Inferior parietal cortex (tissue), 1 donor: ENCODE data around the gene SGO1.
"Not testable (repeated sequence)": the region's sequence is repeated elsewhere in the genome, so short reads cannot be mapped to it uniquely, and the experiment has no call there.

Experiments
- DNase-seq: peaks from one replicate; pipeline ENCODE4 v3.0.0-alpha.2; 2016; ENCODE audit errors: extremely low spot score

SGO1 gene

DNA sequence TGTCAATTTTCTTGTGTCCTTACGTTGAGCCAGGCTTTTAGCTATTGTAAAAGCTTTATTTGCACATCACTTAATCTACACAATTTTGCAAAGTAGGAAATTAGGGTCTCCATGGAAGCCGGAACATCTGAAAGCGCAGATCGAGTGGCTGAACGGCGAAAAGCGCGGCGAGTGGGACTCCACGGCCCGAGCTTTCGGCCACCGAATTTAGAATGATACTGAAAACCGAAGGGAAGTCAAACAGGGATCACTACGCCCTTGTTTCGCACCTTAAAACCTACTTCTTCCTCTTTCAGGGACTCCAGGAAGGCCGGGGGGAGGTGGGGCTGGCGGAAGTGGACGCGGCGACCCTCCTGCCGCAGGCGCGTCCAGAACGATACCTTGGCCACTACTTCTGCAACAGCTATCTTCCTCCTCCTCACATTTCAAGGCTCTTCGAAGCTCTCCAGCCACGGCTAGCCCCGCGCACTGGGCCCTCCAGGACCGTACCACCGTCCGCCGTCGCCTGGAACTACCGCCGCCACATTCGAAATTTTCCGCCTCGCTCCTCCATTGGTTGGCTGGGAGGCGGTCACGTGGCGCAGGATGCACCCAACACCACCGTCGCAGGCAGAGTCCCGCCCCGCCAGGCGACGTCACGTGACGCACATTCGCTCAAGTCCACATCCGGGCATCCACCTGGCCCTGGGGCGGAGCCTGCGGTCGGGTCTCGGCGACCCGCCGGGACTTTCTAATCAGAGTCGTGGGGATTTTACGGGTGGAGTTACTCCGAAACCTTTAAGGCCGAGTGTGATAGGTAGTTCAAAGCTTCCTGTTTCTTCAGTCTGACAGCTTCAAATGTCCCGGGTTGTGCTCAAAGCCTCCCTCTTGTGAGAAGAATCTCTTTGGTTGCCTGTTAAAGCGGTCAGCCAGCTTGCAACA lies at the start of gene SGO1:
SGO1 (minus strand) TSS at position 528 of the 921 bp plus-strand sequence. CDS start 2,179 bp downstream, outside the sequence.
- peak; percentile 99 for DNase-seq

GRCh38 chr3:20235796-20236195 lies 49.8 kb upstream of the SGO1 start:
- no peak for DNase-seq

DNA sequence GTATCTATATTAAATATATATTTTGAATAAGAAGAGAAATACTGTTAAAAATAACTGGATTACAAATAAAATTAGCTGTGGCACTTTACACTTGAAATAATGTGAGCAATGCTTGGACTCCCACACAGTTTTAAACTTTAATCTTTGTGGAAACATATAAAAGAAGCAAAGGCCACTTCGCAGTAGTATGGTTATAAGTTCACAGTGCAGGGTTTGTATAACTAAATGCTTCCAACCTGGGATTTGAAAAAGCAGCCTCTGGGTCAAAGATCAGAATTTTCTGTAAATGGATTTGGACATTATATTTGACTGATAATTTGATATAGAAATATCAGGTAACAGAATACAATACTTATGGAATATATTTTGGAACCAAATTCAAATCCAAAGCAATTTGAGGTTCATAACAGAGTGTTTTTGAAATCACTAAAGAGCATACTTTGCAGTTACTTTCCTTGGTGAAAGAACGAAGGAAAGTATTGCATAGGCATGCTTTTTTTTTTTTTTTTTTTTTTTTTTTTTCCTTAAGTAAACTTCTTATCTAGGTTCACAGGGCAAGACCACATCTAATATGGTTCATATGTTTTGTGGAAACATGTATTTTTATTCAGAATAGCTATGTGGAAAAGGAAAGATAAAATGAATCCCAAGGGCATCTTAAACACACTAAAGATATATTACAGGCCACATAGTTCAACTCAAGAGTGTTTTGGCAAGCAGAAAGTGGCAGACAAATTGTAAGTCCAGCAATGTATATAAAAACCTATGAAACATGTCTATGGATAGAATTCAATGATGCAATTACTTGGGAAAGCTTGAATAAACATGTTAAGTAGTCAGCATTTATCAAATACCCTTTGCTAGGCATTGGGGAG lies 47.1 kb upstream of the SGO1 start:
- DNase-seq = no peak

GRCh38 chr3:20230954-20231353 lies 44.9 kb upstream of the SGO1 start:
- DNase-seq = no peak

GRCh38 chr3:20225769-20226168 lies 39.8 kb upstream of the SGO1 start:
- peak; percentile 70 for DNase-seq

GRCh38 chr3:20222274-20222673 lies 36.3 kb upstream of the SGO1 start:
- no peak for DNase-seq

- no peak for DNase-seq
Observed at GRCh38 chr3:20218215-20218614, 32.2 kb upstream of the SGO1 start.

- no peak for DNase-seq
Observed at GRCh38 chr3:20215636-20216035, 29.6 kb upstream of the SGO1 start.

GRCh38 chr3:20213491-20213890 lies 27.5 kb upstream of the SGO1 start:
- not testable (repeated sequence) for DNase-seq

- not testable (repeated sequence) for DNase-seq
Observed at GRCh38 chr3:20207945-20208344, 21.9 kb upstream of the SGO1 start.

DNA sequence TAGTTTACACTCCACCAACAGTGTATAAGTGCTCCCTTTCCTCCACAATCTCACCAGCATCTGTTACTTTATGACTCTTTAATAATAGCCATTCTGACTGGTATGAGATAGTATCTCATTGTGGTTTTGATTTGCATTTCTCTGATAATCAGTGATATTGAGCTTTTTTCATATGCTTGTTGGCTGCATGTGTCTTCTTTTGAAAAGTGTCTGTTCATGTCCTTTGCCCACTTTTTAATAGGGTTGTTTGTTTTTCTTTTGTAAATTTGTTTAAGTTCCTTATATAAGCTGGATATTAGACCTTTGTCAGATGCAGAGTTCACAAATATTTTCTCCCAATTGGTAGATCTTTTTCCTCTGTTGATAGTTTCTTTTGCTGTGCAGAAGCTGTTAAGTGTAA lies 19.9 kb upstream of the SGO1 start:
- DNase-seq = not testable (repeated sequence)

GRCh38 chr3:20201143-20201542 lies 15.1 kb upstream of the SGO1 start:
- DNase-seq = no peak

- DNase-seq = no peak
Observed at GRCh38 chr3:20197775-20198174, 11.8 kb upstream of the SGO1 start.

- DNase-seq = no peak
Observed at GRCh38 chr3:20194793-20195460, 8.9 kb upstream of the SGO1 start.

DNA sequence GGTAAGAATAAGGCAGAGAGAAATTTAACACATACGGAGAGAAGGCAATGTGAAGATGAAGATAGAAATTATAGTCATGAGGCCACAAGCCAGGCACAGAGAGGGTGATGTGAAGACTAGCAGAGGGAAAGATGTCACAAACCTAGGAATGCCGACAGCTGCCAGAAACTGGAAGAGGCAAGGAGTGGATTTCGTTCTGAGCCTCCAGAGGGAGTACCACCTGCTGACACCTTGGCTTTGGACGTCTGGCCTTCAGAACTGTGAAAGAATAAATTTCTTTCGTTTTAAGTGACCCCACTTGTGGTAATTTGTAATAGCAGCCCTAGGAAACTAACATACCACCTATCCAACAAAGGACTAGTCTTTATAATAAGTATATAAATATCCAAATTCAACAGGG lies 5.0 kb upstream of the SGO1 start:
- no peak for DNase-seq

DNA sequence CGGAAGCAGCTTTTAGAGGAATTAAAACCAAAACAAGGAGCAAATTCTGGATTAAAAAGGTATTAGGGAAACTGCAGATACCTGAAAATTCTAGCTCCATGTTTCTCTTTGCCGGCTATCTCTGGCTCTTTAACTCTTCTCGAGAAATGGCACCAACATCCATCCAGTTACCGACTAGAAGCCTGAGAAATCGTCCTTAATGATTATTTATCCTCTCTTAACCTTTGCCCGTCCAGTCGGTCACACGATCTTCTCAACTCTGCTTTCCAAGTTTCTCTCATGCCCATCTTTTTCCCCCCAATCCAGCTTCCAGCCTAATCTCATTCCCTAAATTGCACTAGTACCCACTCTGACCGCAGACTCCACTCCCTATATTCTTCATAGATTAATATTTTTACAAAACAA lies 596 bp upstream of the SGO1 start:
- DNase-seq = no peak

- DNase-seq = no peak
Observed at GRCh38 chr3:20185331-20185678, 701 bp downstream of the SGO1 start.

GRCh38 chr3:20182206-20182605 lies 3.8 kb downstream of the SGO1 start:
- no peak for DNase-seq

DNA sequence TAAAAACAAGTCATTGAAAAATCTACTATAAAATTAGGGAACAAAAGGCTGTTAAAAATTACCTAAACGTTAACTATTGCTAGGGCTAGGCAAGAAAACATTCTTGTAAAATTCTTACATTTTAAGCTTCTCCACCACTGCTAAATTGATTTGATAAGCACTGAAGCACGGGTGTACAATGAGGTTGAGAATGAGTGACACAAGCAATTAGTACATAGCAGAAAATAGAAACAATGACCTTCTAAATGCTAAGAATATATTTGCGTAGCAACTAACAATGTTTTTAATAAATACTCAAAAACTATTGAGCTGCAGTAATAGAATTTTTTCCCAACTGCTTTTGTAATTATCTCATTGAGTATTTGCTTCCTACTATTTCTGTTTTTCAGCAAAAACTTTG lies 4.7 kb downstream of the SGO1 start:
- DNase-seq = no peak

GRCh38 chr3:20173844-20174410 lies 12.1 kb downstream of the SGO1 start:
- no peak for DNase-seq

DNA sequence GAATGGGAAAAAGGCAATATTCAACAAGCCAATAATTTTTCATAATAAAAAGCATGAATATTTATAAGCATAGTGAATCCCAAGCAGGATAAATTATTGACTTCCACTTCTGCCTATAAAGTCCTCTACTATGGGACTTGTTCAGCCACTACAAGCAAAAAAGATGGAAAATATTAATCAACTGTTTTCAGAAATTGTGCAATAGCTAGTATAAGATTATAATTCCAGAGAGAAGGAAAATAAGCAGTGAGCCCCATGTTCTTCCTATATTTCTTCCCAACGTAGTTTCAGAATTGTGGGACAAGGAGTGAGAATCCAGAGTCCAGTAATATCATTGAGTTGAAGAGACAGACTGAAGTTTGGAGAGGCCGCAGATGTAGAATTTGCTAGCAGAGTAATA lies 24.3 kb downstream of the SGO1 start:
- DNase-seq = no peak

GRCh38 chr3:20160230-20160629 lies 25.8 kb downstream of the SGO1 start:
- DNase-seq = no peak
